HUES48 (cell line): ENCODE results near the gene ZNF705A.
"Not testable (repeated sequence)": the region's sequence is repeated elsewhere in the genome, so short reads cannot be mapped to it uniquely, and the experiment has no call there.

Experiments used
- H3K27ac ChIP-seq: one replicate; pipeline ENCODE4 v1.7.0; 2013; ENCODE audit warnings: low read depth, low read length, inconsistent platforms
- H3K27me3 ChIP-seq: 2 replicates; pipeline ENCODE4 v1.6.1; 2013; ENCODE audit warnings: mild to moderate bottlenecking, low read length; ENCODE audit not compliant: control insufficient read depth, insufficient read depth
- H3K36me3 ChIP-seq: 2 replicates; pipeline ENCODE4 v1.6.1; 2013; ENCODE audit warnings: low read length; ENCODE audit not compliant: control insufficient read depth, insufficient read depth
- H3K4me1 ChIP-seq: 2 replicates; pipeline ENCODE4 v1.6.1; 2013; ENCODE audit warnings: mild to moderate bottlenecking, low read length; ENCODE audit not compliant: control insufficient read depth, insufficient read depth
- H3K4me3 ChIP-seq: 2 replicates; pipeline ENCODE4 v1.5.1; 2013; ENCODE audit warnings: mild to moderate bottlenecking, low read depth, low read length
- H3K9ac ChIP-seq: 2 replicates; pipeline ENCODE4 v1.6.1; 2013; ENCODE audit warnings: mild to moderate bottlenecking, low read depth, low read length, moderate library complexity
- H3K9me3 ChIP-seq: 2 replicates; pipeline ENCODE4 v1.6.1; 2013; ENCODE audit warnings: low read length; ENCODE audit not compliant: control insufficient read depth, insufficient read depth

ZNF705A gene

DNA sequence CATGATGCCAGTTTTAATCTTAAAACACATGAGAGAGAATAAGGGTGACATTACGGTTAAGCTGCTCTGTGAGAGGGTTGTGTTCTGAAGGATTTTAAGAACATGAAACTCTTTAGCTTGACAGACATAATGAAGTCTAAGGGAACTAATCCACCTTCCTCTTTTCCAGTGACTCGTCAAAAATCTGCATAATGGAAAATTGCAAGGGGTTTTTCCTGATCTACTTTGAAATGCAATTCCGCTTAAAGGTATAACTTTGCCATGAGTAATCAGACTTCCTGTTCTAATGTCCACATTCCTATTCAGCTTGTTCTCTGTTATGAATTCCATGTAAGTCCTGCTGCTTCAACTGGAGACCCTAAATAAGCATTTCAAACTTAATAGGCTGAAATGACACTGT lies at the start of gene ZNF705A:
TSS of gene ZNF705A (plus strand) at position 171 of the 400 bp plus-strand sequence. CDS start 15,611 bp downstream, outside the sequence.
- no peak within 1 kb of the TSS for H3K9ac ChIP-seq
- H3K27me3 ChIP-seq, result no peaks in the 10 kb centered on the region
- peak within 1 kb of the TSS; percentile 24 for H3K27ac ChIP-seq
- H3K9me3 ChIP-seq, result no peaks in the 10 kb centered on the region
- H3K4me3 ChIP-seq, result no peak within 1 kb of the TSS
- H3K36me3 ChIP-seq, result no peaks in the 10 kb centered on the region
- peaks cover 11% of the 10 kb centered on the region; the same call in 1 of the 2 replicates for H3K4me1 ChIP-seq

- no peaks in the 10 kb centered on the region for H3K9me3 ChIP-seq
- no peaks in the 10 kb centered on the region for H3K36me3 ChIP-seq
- H3K4me1 ChIP-seq, result no peaks in the 10 kb centered on the region
- H3K4me3 ChIP-seq, result no peak overlapping the region
- H3K27me3 ChIP-seq, result no peaks in the 10 kb centered on the region
- H3K9ac ChIP-seq, result no peak overlapping the region
- no peak overlapping the region for H3K27ac ChIP-seq
Observed at GRCh38 chr12:8108808-8109398, 47.9 kb upstream of the ZNF705A start.

GRCh38 chr12:8113117-8113516 lies 43.7 kb upstream of the ZNF705A start:
- H3K27me3 ChIP-seq, H3K9ac ChIP-seq, H3K27ac ChIP-seq, H3K9me3 ChIP-seq, H3K4me1 ChIP-seq, H3K36me3 ChIP-seq, H3K4me3 ChIP-seq: not testable (repeated sequence)

- Histone ChIP-seq H3K9me3 (no peaks in the 10 kb centered on the region), H3K4me1 (peaks cover 5% of the 10 kb centered on the region; the same call in 1 of the 2 replicates), H3K27ac (no peak overlapping the region), H3K9ac (no peak overlapping the region), H3K4me3 (no peak overlapping the region), H3K36me3 (no peaks in the 10 kb centered on the region), H3K27me3 (no peaks in the 10 kb centered on the region)
Observed at GRCh38 chr12:8120072-8120713, 36.6 kb upstream of the ZNF705A start.

GRCh38 chr12:8123124-8123912 lies 33.5 kb upstream of the ZNF705A start, which contains the start of gene CLEC4A:
CLEC4A (plus strand) TSS chr12:8123617; CDS start chr12:8123879, 262 bp downstream.
- no peaks in the 10 kb centered on the region for H3K36me3 ChIP-seq
- H3K27ac ChIP-seq, result no peak within 1 kb of the TSS
- peaks cover 5% of the 10 kb centered on the region; the same call in 1 of the 2 replicates for H3K4me1 ChIP-seq
- no peaks in the 10 kb centered on the region for H3K27me3 ChIP-seq
- H3K4me3 ChIP-seq, result no peak within 1 kb of the TSS
- H3K9ac ChIP-seq, result no peak within 1 kb of the TSS
- no peaks in the 10 kb centered on the region for H3K9me3 ChIP-seq

DNA sequence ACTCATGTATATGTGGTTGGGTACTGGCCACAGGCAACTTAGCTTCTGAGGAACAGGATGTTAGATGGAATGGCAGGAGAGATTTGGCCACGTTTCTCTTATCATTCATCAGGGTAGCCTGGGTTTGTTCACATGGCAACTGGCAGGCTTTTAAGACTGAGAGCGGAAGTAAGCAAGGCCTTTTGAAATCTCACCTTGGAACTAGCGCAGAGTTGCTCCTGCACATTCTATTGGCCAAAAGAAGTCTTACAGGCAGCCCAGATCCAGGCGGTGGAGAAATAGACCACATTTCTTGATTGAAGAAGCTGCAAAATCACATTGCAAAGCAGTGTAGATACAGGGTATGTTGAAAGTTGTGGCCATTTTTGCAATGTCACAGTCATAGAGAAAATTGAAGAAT lies 29.7 kb upstream of the ZNF705A start:
- Histone ChIP-seq H3K9me3 (no peaks in the 10 kb centered on the region), H3K27me3 (no peaks in the 10 kb centered on the region), H3K4me3 (no peak overlapping the region), H3K36me3 (no peaks in the 10 kb centered on the region), H3K27ac (no peak overlapping the region), H3K9ac (no peak overlapping the region), H3K4me1 (no peaks in the 10 kb centered on the region)

DNA sequence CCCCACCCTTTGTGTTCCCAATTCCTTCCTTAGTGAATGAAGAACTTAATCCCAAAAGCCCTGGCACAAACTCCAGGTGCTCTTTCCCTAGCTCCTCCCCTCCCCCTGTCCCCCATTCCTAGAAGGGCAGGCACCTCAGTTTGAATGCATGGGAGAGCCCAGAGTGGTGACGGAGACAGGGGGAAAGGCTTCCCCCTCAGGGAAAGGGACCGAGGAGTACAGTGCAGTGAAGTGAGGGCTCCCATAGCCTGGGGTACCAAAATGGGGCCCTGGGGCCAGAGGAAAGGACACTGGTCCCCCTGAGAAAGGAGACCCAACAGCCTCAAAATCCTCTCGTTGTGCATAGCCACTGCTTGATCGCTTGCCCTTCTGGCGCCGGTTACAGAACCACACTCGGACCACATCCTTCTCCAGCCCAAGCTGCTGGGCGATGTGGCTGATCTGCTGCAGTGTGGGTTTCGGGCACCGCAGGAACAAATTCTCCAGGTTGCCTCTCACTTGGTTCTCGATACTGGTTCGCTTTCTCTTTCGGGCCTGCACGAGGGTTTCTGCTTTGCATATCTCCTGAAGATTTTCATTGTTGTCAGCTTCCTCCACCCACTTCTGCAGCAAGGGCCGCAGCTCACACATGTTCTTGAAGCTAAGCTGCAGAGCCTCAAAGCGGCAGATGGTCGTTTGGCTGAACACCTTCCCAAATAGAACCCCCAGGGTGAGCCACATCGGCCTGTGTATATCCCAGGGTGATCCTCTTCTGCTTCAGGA lies 23.0 kb upstream of the ZNF705A start:
- not testable (repeated sequence) for H3K27me3 ChIP-seq, H3K9ac ChIP-seq, H3K36me3 ChIP-seq, H3K27ac ChIP-seq, H3K9me3 ChIP-seq, H3K4me1 ChIP-seq, H3K4me3 ChIP-seq

- not testable (repeated sequence) for H3K4me1 ChIP-seq, H3K9me3 ChIP-seq, H3K36me3 ChIP-seq, H3K9ac ChIP-seq, H3K27me3 ChIP-seq, H3K27ac ChIP-seq, H3K4me3 ChIP-seq
Observed at GRCh38 chr12:8134398-8134930, 22.4 kb upstream of the ZNF705A start.

DNA sequence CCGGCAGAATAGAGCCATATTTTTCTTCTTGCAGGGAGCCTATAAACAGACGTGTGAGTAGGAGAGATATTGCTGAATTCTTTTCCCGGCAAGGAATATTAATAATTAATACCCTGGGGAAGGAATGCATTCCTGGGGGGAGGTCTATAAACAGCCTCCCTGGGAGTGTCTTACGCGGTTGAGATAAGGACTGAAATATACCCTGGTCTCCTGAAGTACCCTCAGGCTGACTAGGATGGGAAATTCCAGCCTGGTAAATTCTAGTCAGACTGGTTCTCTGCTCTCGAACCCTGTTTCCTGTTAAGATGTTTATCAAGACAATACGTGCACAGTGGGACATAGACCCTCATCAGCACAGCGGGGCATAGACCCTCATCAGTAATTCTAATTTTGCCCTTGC lies 15.2 kb upstream of the ZNF705A start:
- H3K4me1 ChIP-seq, result peaks cover 15% of the 10 kb centered on the region
- H3K9me3 ChIP-seq, result peaks cover 10% of the 10 kb centered on the region; the same call in 1 of the 2 replicates
- H3K27ac ChIP-seq, H3K36me3 ChIP-seq, H3K4me3 ChIP-seq, H3K9ac ChIP-seq, H3K27me3 ChIP-seq: not testable (repeated sequence)

- Histone ChIP-seq H3K27me3 (no peaks in the 10 kb centered on the region), H3K9ac (no peak overlapping the region), H3K4me1 (peaks cover 16% of the 10 kb centered on the region), H3K27ac (no peak overlapping the region), H3K36me3 (no peaks in the 10 kb centered on the region), H3K4me3 (no peak overlapping the region), H3K9me3 (peaks cover 10% of the 10 kb centered on the region; the same call in 1 of the 2 replicates)
Observed at GRCh38 chr12:8143261-8143660, 13.6 kb upstream of the ZNF705A start.
